Neural progenitor cell (in vitro differentiated cells): ENCODE measurements around the gene AP3B2. TPM values are rescaled to one million over a fixed set of nuclear protein-coding genes. Genes with fewer than 3 reads are reported as not detected.
"Not testable (repeated sequence)": the region's sequence is repeated elsewhere in the genome, so short reads cannot be mapped to it uniquely, and the experiment has no call there.

Source experiments
- DNase-seq: peaks from one replicate; pipeline ENCODE4 v3.0.0-alpha.2; 2016; ENCODE audit warnings: low spot score
- H2AFZ ChIP-seq: fragments of 200-600 bp; sonication (generic); replicated peaks from 2 replicates; pipeline ENCODE4 v1.6.1; 2016; ENCODE audit warnings: antibody characterized with exemption
- H3F3A ChIP-seq: fragments of 200-600 bp; sonication (generic); 2 replicates; pipeline ENCODE4 v1.6.1; 2016; ENCODE audit warnings: antibody characterized with exemption, low read depth
- H3K27ac ChIP-seq: fragments of 200-600 bp; sonication (generic); 2 replicates; pipeline ENCODE4 v1.5.1; 2016; ENCODE audit warnings: mild to moderate bottlenecking
- H3K27me3 ChIP-seq: fragments of 200-600 bp; sonication (generic); 2 replicates; pipeline ENCODE4 v1.6.1; 2016; ENCODE audit warnings: mild to moderate bottlenecking, moderate library complexity
- H3K36me3 ChIP-seq: fragments of 200-600 bp; sonication (generic); 2 replicates; pipeline ENCODE4 v1.5.1; 2016
- H3K4me1 ChIP-seq: fragments of 200-600 bp; sonication (generic); 2 replicates; pipeline ENCODE4 v1.6.1; 2016; ENCODE audit warnings: mixed run types
- H3K4me2 ChIP-seq: fragments of 200-600 bp; sonication (generic); 2 replicates; pipeline ENCODE4 v1.6.1; 2016
- H3K4me3 ChIP-seq: fragments of 200-600 bp; sonication (generic); 2 replicates; pipeline ENCODE4 v1.5.1; 2016
- H3K79me2 ChIP-seq: fragments of 200-600 bp; sonication (generic); 2 replicates; pipeline ENCODE4 v1.6.1; 2016; ENCODE audit warnings: low read depth
- H3K9ac ChIP-seq: fragments of 200-600 bp; sonication (generic); 2 replicates; pipeline ENCODE4 v1.6.1; 2016
- H3K9me3 ChIP-seq: fragments of 200-600 bp; sonication (generic); 2 replicates; pipeline ENCODE4 v1.5.1; 2016; ENCODE audit warnings: low read depth
- H4K20me1 ChIP-seq: fragments of 200-600 bp; sonication (generic); 2 replicates; pipeline ENCODE4 v1.6.1; 2016; ENCODE audit warnings: low read depth
- H3K27ac Mint-ChIP-seq: 3 replicates; pipeline ENCODE4 v1.8.0; 2021; ENCODE audit warnings: mixed read lengths
- H3K27me3 Mint-ChIP-seq: 2 replicates; pipeline ENCODE4 v1.8.0; 2022; ENCODE audit warnings: low read depth, mild to moderate bottlenecking, inconsistent platforms, moderate library complexity, mixed read lengths; ENCODE audit not compliant: insufficient read depth
- H3K36me3 Mint-ChIP-seq: 3 replicates; pipeline ENCODE4 v1.8.0; 2021; ENCODE audit warnings: mixed read lengths
- H3K4me1 Mint-ChIP-seq: 3 replicates; pipeline ENCODE4 v1.8.0; 2021; ENCODE audit warnings: mixed read lengths
- H3K4me3 Mint-ChIP-seq: 3 replicates; pipeline ENCODE4 v1.8.0; 2021; ENCODE audit warnings: mild to moderate bottlenecking, moderate library complexity, mixed read lengths
- H3K9me3 Mint-ChIP-seq: 3 replicates; pipeline ENCODE4 v1.8.0; 2020; ENCODE audit warnings: mixed read lengths
- CTCF ChIP-seq: fragments of 200-600 bp; sonication (generic); IDR thresholded peaks from 2 replicates; pipeline ENCODE4 v1.5.1; 2017; ENCODE audit warnings: antibody characterized with exemption, mild to moderate bottlenecking
- EZH2 ChIP-seq: fragments of 200-600 bp; sonication (generic); IDR thresholded peaks from 2 replicates; pipeline ENCODE4 v1.6.1; 2017; ENCODE audit warnings: antibody characterized with exemption, mild to moderate bottlenecking, moderate library complexity
- EZH2phosphoT487 ChIP-seq: fragments of 200-600 bp; sonication (generic); IDR thresholded peaks from 2 replicates; pipeline ENCODE4 v1.6.1; 2017; ENCODE audit warnings: antibody characterized with exemption
- total RNA-seq: library from RNA; depleted of rRNA; stranded (reverse); fragments of >200 nt; gene quantifications from 2 replicates; pipeline ENCODE4 v1.2.3, GENCODE V29; 2015; ENCODE audit warnings: low replicate concordance

The AP3B2 gene
- total RNA-seq, 1 donor from 2014 or later = 0.97 TPM

- H3K4me3 ChIP-seq = peak overlapping the region; percentile 29
- no peaks in the 10 kb centered on the region for H3K79me2 ChIP-seq
- H4K20me1 ChIP-seq = no peaks in the 10 kb centered on the region
- Mint-ChIP-seq H3K27ac (no peak overlapping the region), H3K4me3 (peak overlapping the region; percentile 77), H3K9me3 (no peaks in the 10 kb centered on the region), H3K4me1 (peaks cover 13% of the 10 kb centered on the region), H3K36me3 (no peaks in the 10 kb centered on the region), H3K27me3 (peaks cover 63% of the 10 kb centered on the region)
- H3F3A ChIP-seq = peaks cover 7% of the 10 kb centered on the region
- no peak overlapping the region for H3K9ac ChIP-seq
- H3K9me3 ChIP-seq = no peaks in the 10 kb centered on the region
- no peak overlapping the region for H2AFZ ChIP-seq
- peaks cover 100% of the 10 kb centered on the region for H3K27me3 ChIP-seq
- H3K36me3 ChIP-seq = no peaks in the 10 kb centered on the region
- peak; percentile 49 for DNase-seq
- TF ChIP-seq EZH2 (peak; percentile 83), CTCF (no peak), EZH2phosphoT487 (peak; percentile 75)
- H3K4me2 ChIP-seq = peak overlapping the region; percentile 60
- no peaks in the 10 kb centered on the region for H3K4me1 ChIP-seq
- no peak overlapping the region for H3K27ac ChIP-seq
These were observed 63.2 kb downstream of the AP3B2 start for GRCh38 chr15:82646250-82647044.

- H3K27ac Mint-ChIP-seq, H3K36me3 ChIP-seq: not testable (repeated sequence)
These were observed 64.5 kb downstream of the AP3B2 start for GRCh38 chr15:82644967-82645852.

GRCh38 chr15:82643992-82644391 lies 65.7 kb downstream of the AP3B2 start:
- H3K4me3 Mint-ChIP-seq = no peak overlapping the region
- no peak overlapping the region for H3K27ac ChIP-seq
- H3K36me3 Mint-ChIP-seq = no peaks in the 10 kb centered on the region
- no peak overlapping the region for H3K27ac Mint-ChIP-seq
- H3K4me1 ChIP-seq = no peaks in the 10 kb centered on the region
- peaks cover 100% of the 10 kb centered on the region for H3K27me3 ChIP-seq
- H2AFZ ChIP-seq = no peak overlapping the region
- TF ChIP-seq CTCF (no peak), EZH2phosphoT487 (no peak), EZH2 (no peak)
- H3K27me3 Mint-ChIP-seq = peaks cover 49% of the 10 kb centered on the region
- no peak overlapping the region for H3K4me2 ChIP-seq
- peaks cover 13% of the 10 kb centered on the region for H3K4me1 Mint-ChIP-seq
- H4K20me1 ChIP-seq = no peaks in the 10 kb centered on the region
- H3K9me3 Mint-ChIP-seq = no peaks in the 10 kb centered on the region
- H3K36me3 ChIP-seq = no peaks in the 10 kb centered on the region
- no peak overlapping the region for H3K4me3 ChIP-seq
- peaks cover 7% of the 10 kb centered on the region for H3F3A ChIP-seq
- no peaks in the 10 kb centered on the region for H3K9me3 ChIP-seq
- peak; percentile 23 for DNase-seq
- H3K79me2 ChIP-seq = no peaks in the 10 kb centered on the region
- no peak overlapping the region for H3K9ac ChIP-seq

More at GRCh38 chr15:82644967-82645852, 64.5 kb downstream of the AP3B2 start:
- H3K79me2 ChIP-seq, DNase-seq, H3K4me3 ChIP-seq, H3F3A ChIP-seq, H3K4me1 ChIP-seq, H2AFZ ChIP-seq, H3K9me3 Mint-ChIP-seq, H3K9me3 ChIP-seq, H3K9ac ChIP-seq, H4K20me1 ChIP-seq, H3K4me2 ChIP-seq, H3K36me3 Mint-ChIP-seq, H3K27ac ChIP-seq: not testable (repeated sequence)
- Mint-ChIP-seq H3K27me3 (peaks cover 60% of the 10 kb centered on the region), H3K4me3 (peak overlapping the region; percentile 18), H3K4me1 (peaks cover 13% of the 10 kb centered on the region)
- H3K27me3 ChIP-seq = peaks cover 100% of the 10 kb centered on the region
